K562 (cell line): ENCODE data around the gene RGPD8. TPM values are rescaled to one million over a fixed set of nuclear protein-coding genes. Genes with fewer than 3 reads are reported as not detected.

Experiments
- CTBP1 ChIP-seq: fragments of 450-650 bp; IDR thresholded peaks from 2 replicates; pipeline ENCODE4 v1.6.1; 2016; ENCODE audit warnings: borderline replicate concordance
- CTCFL ChIP-seq: IDR thresholded peaks from 2 replicates; pipeline ENCODE4 v1.6.1; 2011; ENCODE audit warnings: borderline replicate concordance, low read depth, mild to moderate bottlenecking, moderate library complexity, low read length; ENCODE audit not compliant: insufficient read depth, poor library complexity, severe bottlenecking
- JUN ChIP-seq, 2 experiments: sonication (generic) in 1 of 2; formaldehyde crosslinking in 1 of 2; IDR thresholded peaks; 2 replicates each; pipeline versions ENCODE4 v1.6.1 to v1.8.0; 2012 to 2022; ENCODE audit warnings: borderline replicate concordance in 2 of 2, mild to moderate bottlenecking in 2 of 2, improper control_type of control experiment in 1 of 2, low read depth in 1 of 2, low read length in 1 of 2, missing genetic modification reagents in 1 of 2
- NFIC ChIP-seq: fragments of 450-650 bp; IDR thresholded peaks from 2 replicates; pipeline ENCODE4 v1.6.1; 2017; ENCODE audit warnings: mild to moderate bottlenecking, inconsistent platforms
- NONO ChIP-seq, 2 experiments: fragments of 200-400 bp in 1 of 2; fragments of 450-650 bp in 1 of 2; formaldehyde crosslinking in 1 of 2; IDR thresholded peaks; 2 replicates each; pipeline ENCODE4 v1.6.1; 2017; ENCODE audit warnings: low read depth in 2 of 2, mild to moderate bottlenecking in 2 of 2, moderate library complexity in 2 of 2, low read length in 1 of 2
- POLR2G ChIP-seq: fragments of 200-400 bp; formaldehyde crosslinking; IDR thresholded peaks from 2 replicates; pipeline ENCODE4 v1.6.1; 2017; ENCODE audit warnings: low read depth, mild to moderate bottlenecking, antibody characterized with exemption, low read length, moderate library complexity
- RBM17 ChIP-seq: fragments of 200-400 bp; formaldehyde crosslinking; IDR thresholded peaks from 2 replicates; pipeline ENCODE4 v1.6.1; 2017; ENCODE audit warnings: low read depth, mild to moderate bottlenecking, low read length, borderline replicate concordance
- RFX1 ChIP-seq: fragments of 450-650 bp; IDR thresholded peaks from 2 replicates; pipeline ENCODE4 v1.6.1; 2016; ENCODE audit warnings: mild to moderate bottlenecking, moderate library complexity
- RFX7 ChIP-seq: fragments of 250-450 bp; sonication (Bioruptor Pico); IDR thresholded peaks from 2 replicates; pipeline ENCODE4 v1.5.1; 2021; ENCODE audit warnings: mild to moderate bottlenecking
- SIN3B ChIP-seq: fragments of 450-650 bp; IDR thresholded peaks from 2 replicates; pipeline ENCODE4 v1.6.1; 2017; ENCODE audit warnings: low read depth, mild to moderate bottlenecking, moderate library complexity
- TARDBP ChIP-seq: fragments of 450-650 bp; IDR thresholded peaks from 2 replicates; pipeline ENCODE4 v1.6.1; 2016
- TFE3 ChIP-seq: fragments of 450-650 bp; formaldehyde crosslinking; IDR thresholded peaks from 2 replicates; pipeline ENCODE4 v1.4.0; 2020; ENCODE audit warnings: mild to moderate bottlenecking, mixed read lengths
- ZBTB5 ChIP-seq: fragments of 450-650 bp; IDR thresholded peaks from 2 replicates; pipeline ENCODE4 v1.6.1; 2017; ENCODE audit warnings: antibody characterized with exemption
- ZFP1 ChIP-seq: fragments of 450-650 bp; formaldehyde crosslinking; IDR thresholded peaks from 2 replicates; pipeline ENCODE4 v1.4.0; 2020; ENCODE audit warnings: mild to moderate bottlenecking, mixed read lengths
- ZNF280B ChIP-seq: fragments of 250-450 bp; sonication (Bioruptor Pico); IDR thresholded peaks from 2 replicates; pipeline ENCODE4 v1.5.1; 2021; ENCODE audit warnings: mild to moderate bottlenecking
- ZNF644 ChIP-seq: fragments of 200-800 bp; sonication (Bioruptor generic); IDR thresholded peaks from 2 replicates; pipeline ENCODE4 v1.6.1; 2016; ENCODE audit warnings: low read depth, missing genetic modification characterization, missing compliant biosample characterization
- ZNF740 ChIP-seq, 3 experiments: fragments of 200-800 bp in 1 of 3; sonication (Bioruptor generic) in 1 of 3; sonication (generic) in 1 of 3; formaldehyde crosslinking in 1 of 3; IDR thresholded peaks; 2 replicates each; pipeline versions ENCODE4 v1.6.1 to v1.8.0; 2016 to 2022; ENCODE audit warnings: mild to moderate bottlenecking in 2 of 3, missing compliant biosample characterization in 2 of 3, missing genetic modification characterization in 2 of 3, missing genetic modification reagents in 1 of 3
- polyA plus RNA-seq, 8 experiments: library from polyadenylated mRNA; depleted of rRNA in 4 of 8; stranded (reverse) in 5 of 8; unstranded in 3 of 8; fragments of >200 nt; fragmentation: Nextera tagmentation in 2 of 8; fragmentation: Illumina TruSeq in 1 of 8; extraction: Ambion mirVana in 2 of 8; extraction: Trizol in 1 of 8; gene quantifications; 2 replicates each; pipeline versions ENCODE4 v1.2.1 to v1.2.3, GENCODE V29; 2011 to 2014; ENCODE audit warnings: inconsistent platforms in 1 of 8, missing spikeins in 1 of 8
- total RNA-seq, 7 experiments: library from RNA; depleted of rRNA in 6 of 7; stranded (reverse); fragments of >200 nt in 6 of 7; fragmentation: Illumina TruSeq in 2 of 7; extraction: Trizol in 2 of 7; gene quantifications; 2 replicates each; pipeline versions ENCODE4 v1.2.1 to v1.2.3, GENCODE V29; 2011 to 2021; ENCODE audit warnings: low replicate concordance in 1 of 7

RGPD8 gene
- total and polyA plus RNA-seq, 9 of the 15 experiments (the other 6 are each of a cell fraction or from before 2014, with no cell fraction given) = 0.03 to 0.47 (median 0.12) TPM; not detected in 1

GRCh38 chr2:112481528-112482233, 48.2 kb upstream of the RGPD8 start, which contains the start of gene TTL (continued):
- TF ChIP-seq ZBTB5 (no peak), TARDBP (no peak), ZNF740 (CRISPR knock-in tag; IDR thresholded peaks at IDR 0.05) (no peak), ZNF740 (tag; IDR thresholded peaks at IDR 0.05) (no peak), ZNF644 (tag) (no peak), ZFP1 (CRISPR knock-in tag) (no peak), RBM17 (no peak), NONO (IDR thresholded peaks at IDR 0.05; ENCODE audit: low read depth in 2 of 2, low read length in 1 of 2) (peak in 1 of 2 experiments; percentile 75; a peak in 2 of 4 replicates), TFE3 (no peak), NFIC (peak; percentile 71; the same call in 1 of the 2 replicates), POLR2G (peak; percentile 84), CTBP1 (peak; percentile 68), SIN3B (0 out of 2 replicates have a peak, but pooled peaks have one; percentile 44), RFX7 (CRISPR knock-in tag) (no peak), CTCFL (no peak), JUN (IDR thresholded peaks at IDR 0.05; ENCODE audit: borderline replicate concordance, low read depth, low read length) (0 out of 2 replicates have a peak, but pooled peaks have one; percentile 4), JUN (CRISPR knock-in tag; IDR thresholded peaks at IDR 0.05; ENCODE audit: borderline replicate concordance) (no peak), RFX1 (no peak), ZNF280B (CRISPR knock-in tag) (no peak)
